ENCODE results near the gene DTX4. TPM values are rescaled to one million over a fixed set of nuclear protein-coding genes. Genes with fewer than 3 reads are reported as not detected.
A peak's percentile ranks its signal among the peaks of the same experiment; 100 is the strongest.

Gene DTX4
- total RNA-seq, 2 donors from 2014 or later: 4.7 to 8.8 TPM

DNA sequence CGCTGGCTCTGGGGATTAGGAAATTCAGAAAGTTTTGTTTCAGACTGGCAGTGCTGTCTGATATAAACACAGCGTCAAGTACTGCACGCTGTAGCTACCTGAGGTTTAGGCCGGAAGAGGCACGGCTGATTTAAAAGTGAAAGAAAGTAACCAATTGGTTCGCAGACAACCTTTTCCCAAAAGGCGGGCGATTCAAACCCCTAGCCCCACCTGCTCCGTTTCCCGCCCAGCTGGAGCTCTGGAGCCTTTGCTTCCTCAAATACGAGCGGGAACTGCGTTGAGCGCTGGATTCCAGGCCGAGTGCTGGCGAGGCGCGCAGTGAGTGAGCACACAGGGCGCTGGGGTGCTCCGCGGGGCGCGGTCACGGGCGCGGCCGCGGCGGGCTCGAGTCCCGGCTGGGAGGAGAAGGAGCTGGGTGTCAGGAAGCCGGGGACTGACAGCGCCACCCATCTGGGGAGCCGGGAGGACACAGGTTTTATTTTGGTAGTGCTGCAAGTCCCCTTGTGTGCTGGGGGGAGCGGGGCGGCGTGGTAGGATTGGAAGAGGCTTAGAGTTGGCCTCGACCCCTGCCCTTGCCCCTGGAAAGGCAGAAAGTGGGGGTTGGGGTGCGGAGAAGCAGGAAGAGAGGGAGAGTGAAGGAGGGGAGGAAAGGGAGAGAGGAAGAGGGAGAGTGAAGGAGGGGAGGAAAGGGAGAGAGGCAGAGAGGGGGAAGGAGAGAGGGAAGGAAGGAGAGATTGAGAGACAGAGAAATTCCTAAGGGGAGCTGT is 27.2 kb upstream of the DTX4 start:
- TF ChIP-seq, protein P1, sequence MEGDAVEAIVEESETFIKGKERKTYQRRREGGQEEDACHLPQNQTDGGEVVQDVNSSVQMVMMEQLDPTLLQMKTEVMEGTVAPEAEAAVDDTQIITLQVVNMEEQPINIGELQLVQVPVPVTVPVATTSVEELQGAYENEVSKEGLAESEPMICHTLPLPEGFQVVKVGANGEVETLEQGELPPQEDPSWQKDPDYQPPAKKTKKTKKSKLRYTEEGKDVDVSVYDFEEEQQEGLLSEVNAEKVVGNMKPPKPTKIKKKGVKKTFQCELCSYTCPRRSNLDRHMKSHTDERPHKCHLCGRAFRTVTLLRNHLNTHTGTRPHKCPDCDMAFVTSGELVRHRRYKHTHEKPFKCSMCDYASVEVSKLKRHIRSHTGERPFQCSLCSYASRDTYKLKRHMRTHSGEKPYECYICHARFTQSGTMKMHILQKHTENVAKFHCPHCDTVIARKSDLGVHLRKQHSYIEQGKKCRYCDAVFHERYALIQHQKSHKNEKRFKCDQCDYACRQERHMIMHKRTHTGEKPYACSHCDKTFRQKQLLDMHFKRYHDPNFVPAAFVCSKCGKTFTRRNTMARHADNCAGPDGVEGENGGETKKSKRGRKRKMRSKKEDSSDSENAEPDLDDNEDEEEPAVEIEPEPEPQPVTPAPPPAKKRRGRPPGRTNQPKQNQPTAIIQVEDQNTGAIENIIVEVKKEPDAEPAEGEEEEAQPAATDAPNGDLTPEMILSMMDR (IDR thresholded peaks at IDR 0.05): no peak
- Histone ChIP-seq H3K4me1 (ENCODE audit: control insufficient read depth in 1 of 2, low read depth in 2 of 2) (peaks cover 9 to 25% of the 10 kb centered on the region in 2 donors), H3K27me3 (replicated peaks; ENCODE audit: insufficient read depth) (no peaks in the 10 kb centered on the region), H3K27ac (peak overlapping the region; percentile 90 to 94), H3K4me3 (peak overlapping the region; percentile 89), H3K36me3 (no peaks in the 10 kb centered on the region), H3K9me3 (no peaks in the 10 kb centered on the region)
- ATAC-seq (ENCODE audit: insufficient number of reproducible peaks, low FRiP score, low read depth) (peak; percentile 86), DNase-seq (ENCODE audit: low spot score) (peak; percentile 33)

DNA sequence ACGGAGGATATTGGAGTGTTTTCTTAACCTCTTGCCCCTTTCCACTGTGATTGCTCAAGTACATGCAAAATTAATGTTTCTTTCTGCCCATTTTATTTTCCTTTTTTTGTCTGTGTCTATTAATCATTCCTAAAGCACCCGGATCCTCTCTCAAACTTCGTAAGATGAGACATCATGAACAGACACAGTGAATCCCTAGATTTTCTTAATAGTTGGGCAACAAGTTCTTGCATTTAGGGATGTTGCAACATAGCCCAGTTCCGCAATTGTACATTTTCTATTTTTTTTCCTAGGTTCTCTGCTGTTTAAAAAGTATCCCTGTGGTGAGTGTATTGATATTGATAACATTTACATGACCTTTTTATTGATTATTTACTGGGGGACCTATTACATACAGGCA is 26.4 kb upstream of the DTX4 start:
- no peak overlapping the region for H3K27ac ChIP-seq
- H3K4me1 ChIP-seq (ENCODE audit: control insufficient read depth in 1 of 2, low read depth in 2 of 2): peaks cover 9 to 25% of the 10 kb centered on the region in 2 donors
- H3K4me3 ChIP-seq: no peak overlapping the region
- ATAC-seq (ENCODE audit: insufficient number of reproducible peaks, low FRiP score, low read depth): no peak
- TF ChIP-seq, protein P1 (IDR thresholded peaks at IDR 0.05): no peak
- H3K36me3 ChIP-seq: no peaks in the 10 kb centered on the region
- no peaks in the 10 kb centered on the region for H3K27me3 ChIP-seq (replicated peaks; ENCODE audit: insufficient read depth)
- no peaks in the 10 kb centered on the region for H3K9me3 ChIP-seq
- DNase-seq (ENCODE audit: low spot score): no peak

DNA sequence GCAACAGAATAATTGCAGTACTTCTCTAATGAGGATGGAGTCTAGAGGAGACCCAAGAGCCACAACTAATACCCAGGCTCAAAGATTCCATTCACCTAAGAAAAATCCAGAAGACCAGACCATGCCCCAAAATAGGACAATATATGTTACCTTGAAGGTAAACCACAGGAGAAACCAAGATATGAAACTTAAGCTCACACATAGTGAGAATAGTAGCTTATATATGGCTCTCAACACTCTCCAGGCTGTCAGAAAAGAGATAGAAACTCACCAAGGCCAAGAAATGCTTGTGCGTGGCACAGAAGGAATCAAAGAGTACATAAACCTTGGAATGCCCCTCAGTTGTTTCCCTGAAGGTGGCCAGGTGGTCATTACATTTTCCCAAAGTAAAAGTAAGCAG is 20.2 kb upstream of the DTX4 start:
- Histone ChIP-seq H3K27me3 (replicated peaks; ENCODE audit: insufficient read depth) (no peaks in the 10 kb centered on the region), H3K36me3 (no peaks in the 10 kb centered on the region), H3K9me3 (no peaks in the 10 kb centered on the region), H3K4me3 (no peak overlapping the region), H3K4me1 (ENCODE audit: control insufficient read depth in 1 of 2, low read depth in 2 of 2) (no peaks in the 10 kb centered on the region), H3K27ac (no peak overlapping the region)
- ATAC-seq (ENCODE audit: insufficient number of reproducible peaks, low FRiP score, low read depth) (no peak), DNase-seq (ENCODE audit: low spot score) (no peak)
- TF ChIP-seq, protein P1 (IDR thresholded peaks at IDR 0.05): no peak

DNA sequence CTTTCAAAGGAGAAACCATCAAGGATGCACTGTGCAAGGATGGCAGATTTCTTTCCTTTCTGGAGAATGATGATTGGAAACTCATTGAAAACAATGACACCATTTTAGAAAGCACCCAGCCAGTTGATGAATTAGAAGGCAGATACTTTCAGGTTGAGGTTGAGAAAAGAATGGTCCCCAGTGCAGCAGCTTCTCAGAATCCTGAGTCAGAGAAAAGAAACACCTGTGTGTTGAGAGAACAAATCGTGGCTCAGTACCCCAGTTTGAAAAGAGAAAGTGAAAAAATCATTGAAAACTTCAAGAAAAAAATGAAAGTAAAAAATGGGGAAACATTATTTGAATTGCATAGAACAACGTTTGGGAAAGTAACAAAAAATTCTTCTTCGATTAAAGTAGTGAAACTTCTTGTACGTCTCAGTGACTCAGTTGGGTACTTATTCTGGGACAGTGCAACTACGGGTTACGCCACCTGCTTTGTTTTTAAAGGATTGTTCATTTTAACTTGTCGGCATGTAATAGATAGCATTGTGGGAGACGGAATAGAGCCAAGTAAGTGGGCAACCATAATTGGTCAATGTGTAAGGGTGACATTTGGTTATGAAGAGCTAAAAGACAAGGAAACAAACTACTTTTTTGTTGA is 19.5 kb upstream of the DTX4 start:
- ATAC-seq (ENCODE audit: insufficient number of reproducible peaks, low FRiP score, low read depth) (no peak), DNase-seq (ENCODE audit: low spot score) (no peak)
- no peaks in the 10 kb centered on the region for H3K36me3 ChIP-seq
- no peaks in the 10 kb centered on the region for H3K27me3 ChIP-seq (replicated peaks; ENCODE audit: insufficient read depth)
- H3K4me1 ChIP-seq (ENCODE audit: control insufficient read depth in 1 of 2, low read depth in 2 of 2): no peaks in the 10 kb centered on the region
- H3K4me3 ChIP-seq: no peak overlapping the region
- H3K9me3 ChIP-seq: no peaks in the 10 kb centered on the region
- no peak overlapping the region for H3K27ac ChIP-seq
- TF ChIP-seq, protein P1 (IDR thresholded peaks at IDR 0.05): no peak

DNA sequence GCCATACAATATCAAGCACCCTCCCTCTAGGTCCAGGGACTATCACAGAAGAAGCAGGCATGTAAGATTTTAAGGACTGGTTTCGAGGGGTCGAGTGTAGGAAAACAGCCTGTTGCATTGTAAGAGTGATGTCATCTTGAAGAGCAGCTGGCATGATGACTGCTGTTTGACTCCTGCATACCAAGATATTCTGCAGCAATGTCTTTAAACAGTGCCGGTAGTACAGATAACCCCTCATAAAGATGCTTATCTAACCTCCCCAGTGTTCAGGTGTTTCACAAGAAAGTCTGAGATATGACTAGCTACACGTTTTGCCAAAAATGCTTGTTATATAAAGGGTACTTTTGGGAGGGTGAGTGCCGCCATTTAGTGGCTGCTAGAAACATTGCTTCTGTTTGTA is 17.3 kb upstream of the DTX4 start:
- TF ChIP-seq, protein P1 (IDR thresholded peaks at IDR 0.05): no peak

More for the DNA sequence above, 17.3 kb upstream of the DTX4 start:
- ATAC-seq (ENCODE audit: insufficient number of reproducible peaks, low FRiP score, low read depth) (no peak), DNase-seq (ENCODE audit: low spot score) (no peak)
- Histone ChIP-seq H3K27ac (no peak overlapping the region), H3K9me3 (no peaks in the 10 kb centered on the region), H3K4me3 (no peak overlapping the region), H3K27me3 (replicated peaks; ENCODE audit: insufficient read depth) (no peaks in the 10 kb centered on the region), H3K36me3 (no peaks in the 10 kb centered on the region), H3K4me1 (ENCODE audit: control insufficient read depth in 1 of 2, low read depth in 2 of 2) (no peaks in the 10 kb centered on the region)

Data from thoracic aorta (tissue), 2 donors.